ENCODE measurements around the gene SSUH2. TPM values are rescaled to one million over a fixed set of nuclear protein-coding genes. Genes with fewer than 3 reads are reported as not detected.
A peak's percentile ranks its signal among the peaks of the same experiment; 100 is the strongest.

The SSUH2 gene
- total and polyA plus RNA-seq, 2 of the 13 experiments (the other 11 are each of a cell fraction or from before 2014, with no cell fraction given): 38.1 to 136 TPM

DNA sequence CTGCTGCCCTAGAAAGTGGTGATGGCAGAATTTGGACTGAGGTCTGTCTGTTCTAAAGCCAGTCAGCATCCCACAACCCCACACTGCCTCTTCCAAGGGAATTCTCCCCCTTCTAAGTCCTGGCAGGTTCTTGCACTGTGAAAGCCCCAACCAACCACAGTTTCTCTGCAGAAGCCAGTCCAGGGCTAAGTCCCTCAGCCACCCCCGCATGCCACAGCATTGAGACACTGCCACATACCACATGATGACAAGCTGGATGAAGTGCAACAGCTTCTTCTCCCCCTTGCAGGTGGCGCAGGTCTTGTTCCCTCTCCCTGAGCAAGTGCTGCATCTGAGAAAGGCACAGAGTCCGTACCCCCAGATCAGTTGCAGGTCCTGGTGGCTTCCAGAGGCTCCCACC is 18.6 kb downstream of the SSUH2 start (continued):
- TF ChIP-seq, protein P1, sequence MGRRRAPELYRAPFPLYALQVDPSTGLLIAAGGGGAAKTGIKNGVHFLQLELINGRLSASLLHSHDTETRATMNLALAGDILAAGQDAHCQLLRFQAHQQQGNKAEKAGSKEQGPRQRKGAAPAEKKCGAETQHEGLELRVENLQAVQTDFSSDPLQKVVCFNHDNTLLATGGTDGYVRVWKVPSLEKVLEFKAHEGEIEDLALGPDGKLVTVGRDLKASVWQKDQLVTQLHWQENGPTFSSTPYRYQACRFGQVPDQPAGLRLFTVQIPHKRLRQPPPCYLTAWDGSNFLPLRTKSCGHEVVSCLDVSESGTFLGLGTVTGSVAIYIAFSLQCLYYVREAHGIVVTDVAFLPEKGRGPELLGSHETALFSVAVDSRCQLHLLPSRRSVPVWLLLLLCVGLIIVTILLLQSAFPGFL (CRISPR knock-in tag; IDR thresholded peaks at IDR 0.05): no peak
- TF ChIP-seq HES4 (CRISPR knock-in tag; IDR thresholded peaks at IDR 0.05; ENCODE audit: borderline replicate concordance) (no peak), ZNF3 (CRISPR knock-in tag; IDR thresholded peaks at IDR 0.05) (no peak)
- TF ChIP-seq, protein P2, sequence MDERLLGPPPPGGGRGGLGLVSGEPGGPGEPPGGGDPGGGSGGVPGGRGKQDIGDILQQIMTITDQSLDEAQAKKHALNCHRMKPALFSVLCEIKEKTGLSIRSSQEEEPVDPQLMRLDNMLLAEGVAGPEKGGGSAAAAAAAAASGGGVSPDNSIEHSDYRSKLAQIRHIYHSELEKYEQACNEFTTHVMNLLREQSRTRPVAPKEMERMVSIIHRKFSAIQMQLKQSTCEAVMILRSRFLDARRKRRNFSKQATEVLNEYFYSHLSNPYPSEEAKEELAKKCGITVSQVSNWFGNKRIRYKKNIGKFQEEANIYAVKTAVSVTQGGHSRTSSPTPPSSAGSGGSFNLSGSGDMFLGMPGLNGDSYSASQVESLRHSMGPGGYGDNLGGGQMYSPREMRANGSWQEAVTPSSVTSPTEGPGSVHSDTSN (CRISPR knock-in tag; IDR thresholded peaks at IDR 0.05): no peak
- TF ChIP-seq, protein P3, sequence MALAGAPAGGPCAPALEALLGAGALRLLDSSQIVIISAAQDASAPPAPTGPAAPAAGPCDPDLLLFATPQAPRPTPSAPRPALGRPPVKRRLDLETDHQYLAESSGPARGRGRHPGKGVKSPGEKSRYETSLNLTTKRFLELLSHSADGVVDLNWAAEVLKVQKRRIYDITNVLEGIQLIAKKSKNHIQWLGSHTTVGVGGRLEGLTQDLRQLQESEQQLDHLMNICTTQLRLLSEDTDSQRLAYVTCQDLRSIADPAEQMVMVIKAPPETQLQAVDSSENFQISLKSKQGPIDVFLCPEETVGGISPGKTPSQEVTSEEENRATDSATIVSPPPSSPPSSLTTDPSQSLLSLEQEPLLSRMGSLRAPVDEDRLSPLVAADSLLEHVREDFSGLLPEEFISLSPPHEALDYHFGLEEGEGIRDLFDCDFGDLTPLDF (CRISPR knock-in tag; IDR thresholded peaks at IDR 0.05): no peak

DNA sequence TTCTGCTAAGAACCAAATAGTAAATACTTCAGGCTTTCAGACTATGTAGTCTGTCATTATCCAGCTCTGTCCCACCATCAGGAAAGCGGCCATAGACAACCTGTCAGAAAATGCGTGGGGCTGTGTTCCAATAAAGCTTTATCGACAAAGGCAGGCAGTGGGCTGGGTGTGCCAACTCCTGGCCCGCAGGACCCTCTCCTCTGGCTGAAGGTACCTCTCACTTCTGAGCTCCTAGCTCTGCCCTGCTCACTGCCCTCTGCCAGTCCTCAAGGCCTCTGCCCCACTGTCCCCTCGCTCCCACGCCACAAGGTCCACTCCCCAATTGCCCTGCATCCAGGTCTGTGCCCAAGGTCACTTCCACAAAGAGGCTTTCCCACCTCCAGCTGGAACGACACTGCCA is 20.0 kb downstream of the SSUH2 start:
- H3K27ac ChIP-seq (ENCODE audit: extremely low read length, insufficient read depth, low read length): no peak overlapping the region
- ATAC-seq: no peak
- in situ Hi-C loops (cut with HindIII; ENCODE audit: extremely low pct_ligation_motif_present, low pct_unique_long_range_greater_than_20kb) (loop anchor here (5.0 kb wide), 1 partner anchor 182 kb away; no protein-coding TSS in a partner anchor), intact Hi-C loops (cut with micrococcal nuclease; ENCODE audit: unreplicated experiment) (loop anchor here (5.0 kb wide), 1 partner anchor 297 kb away; no protein-coding TSS in a partner anchor)
- no peak overlapping the region for H3K4me2 ChIP-seq (ENCODE audit: low read depth, low read length)
- no peak for FAIRE-seq
- H3K79me2 ChIP-seq (ENCODE audit: insufficient read depth, low read length): no peaks in the 10 kb centered on the region
- 0 out of 2 replicates have a peak, but pooled peaks cover 4% of the 10 kb centered on the region for H3K4me1 ChIP-seq (ENCODE audit: insufficient read depth, low read length)
- no peaks in the 10 kb centered on the region for H3K9me3 ChIP-seq (ENCODE audit: low read length)
- 93% methylated on average over 7 of the region's 7 CpGs for WGBS (ENCODE audit: low lambda C conversion rate)
- H3K9ac ChIP-seq (ENCODE audit: insufficient read depth, low read depth, low read length): no peak overlapping the region
- no peak overlapping the region for H2AFZ ChIP-seq (ENCODE audit: low read length)
- no peak for DNase-seq (ENCODE audit: low spot score)
- H3K36me3 ChIP-seq (replicated peaks in 1 of 2; ENCODE audit: control insufficient read depth in 1 of 2, insufficient read depth in 2 of 2, low read length in 2 of 2): peaks cover 21 to 91% of the 10 kb centered on the region in 2 experiments
- CTCF ChIA-PET (ENCODE audit: low intra/inter-chr PET ratio, low total read pairs): no interaction called here
- H3K4me3 ChIP-seq (replicated peaks in 1 of 3; ENCODE audit: insufficient read depth in 1 of 3, low read depth in 2 of 3, low read length in 3 of 3): no peak overlapping the region
- H4K20me1 ChIP-seq (ENCODE audit: insufficient read depth, low read length): no peaks in the 10 kb centered on the region
- no peaks in the 10 kb centered on the region for H3K27me3 ChIP-seq (ENCODE audit: control insufficient read depth in 1 of 2, insufficient read depth in 2 of 2, low read length in 2 of 2)
- POLR2A ChIA-PET: no interaction called here
- no TSS peak for BruUV-seq (replicated peaks)
- TF ChIP-seq ZBTB40 (IDR thresholded peaks at IDR 0.05): no peak
- peak; percentile 99 for TF ChIP-seq ZBTB40 (CRISPR knock-in tag; IDR thresholded peaks at IDR 0.05)
- TF ChIP-seq CSRNP2 (CRISPR knock-in tag; conservative IDR thresholded peaks at IDR 0.05; ENCODE audit: low read depth): no peak
- TF ChIP-seq ZFP36L2 (CRISPR knock-in tag; IDR thresholded peaks at IDR 0.05): no peak

Measured in HepG2 (cell line).